ENCODE measurements around the gene RNPEPL1. TPM values are rescaled to one million over a fixed set of nuclear protein-coding genes. Genes with fewer than 3 reads are reported as not detected.

RNPEPL1 gene
- total RNA-seq, 1 experiment from 2014 or later = 25.8 TPM

- Histone ChIP-seq H2AFZ (ENCODE audit: low read length) (no peak overlapping the region), H3K9me3 (ENCODE audit: low read length) (no peaks in the 10 kb centered on the region), H4K20me1 (ENCODE audit: low read length) (no peaks in the 10 kb centered on the region), H3K4me2 (ENCODE audit: low read length) (no peak overlapping the region), H3K4me1 (ENCODE audit: insufficient read depth, low read length) (no peaks in the 10 kb centered on the region), H3K36me3 (ENCODE audit: low read depth, low read length) (no peaks in the 10 kb centered on the region), H3K9ac (ENCODE audit: low read length) (no peak overlapping the region), H3K9me2 (replicated peaks; ENCODE audit: low read length) (no peaks in the 10 kb centered on the region), H3K79me2 (ENCODE audit: low read length) (no peaks in the 10 kb centered on the region), H3F3A (ENCODE audit: low read length, unreplicated experiment) (no peaks in the 10 kb centered on the region), H3K27me3 (ENCODE audit: low read length) (no peaks in the 10 kb centered on the region), H3K27ac (ENCODE audit: low read length) (no peak overlapping the region), H3K4me3 (ENCODE audit: low read length) (no peak overlapping the region)
- ChIA-PET CTCF (no interaction called here), POLR2A (ENCODE audit: unreplicated experiment) (no interaction called here)
- DNase-seq (no peak), ATAC-seq (no peak)
- TF ChIP-seq CTCF (conservative IDR thresholded peaks at IDR 0.05; ENCODE audit: low read depth, low read length) = no peak
- no peak for TF ChIP-seq EZH2phosphoT487 (IDR thresholded peaks at IDR 0.05; ENCODE audit: borderline replicate concordance, low read length)
- TF ChIP-seq EZH2 (IDR thresholded peaks at IDR 0.05; ENCODE audit: low read length, unreplicated experiment) = no peak
- BruUV-seq (replicated peaks) = no TSS peak
- intact Hi-C loops (cut with micrococcal nuclease) = no loop called here
Observed at GRCh38 chr2:240623531-240624010, 55.3 kb downstream of the RNPEPL1 start.

- intact Hi-C loops (cut with micrococcal nuclease) = no loop called here
- no peak overlapping the region for H3K4me3 ChIP-seq (ENCODE audit: low read length)
- H3K9ac ChIP-seq (ENCODE audit: low read length) = no peak overlapping the region
- H3K36me3 ChIP-seq (ENCODE audit: low read depth, low read length) = no peaks in the 10 kb centered on the region
- H2AFZ ChIP-seq (ENCODE audit: low read length) = no peak overlapping the region
- no peaks in the 10 kb centered on the region for H4K20me1 ChIP-seq (ENCODE audit: low read length)
- no peaks in the 10 kb centered on the region for H3K9me2 ChIP-seq (replicated peaks; ENCODE audit: low read length)
- no peak overlapping the region for H3K27ac ChIP-seq (ENCODE audit: low read length)
- ChIA-PET POLR2A (ENCODE audit: unreplicated experiment) (no interaction called here), CTCF (no interaction called here)
- no peaks in the 10 kb centered on the region for H3F3A ChIP-seq (ENCODE audit: low read length, unreplicated experiment)
- no peak overlapping the region for H3K4me2 ChIP-seq (ENCODE audit: low read length)
- no peaks in the 10 kb centered on the region for H3K27me3 ChIP-seq (ENCODE audit: low read length)
- H3K9me3 ChIP-seq (ENCODE audit: low read length) = no peaks in the 10 kb centered on the region
- ATAC-seq = peak; percentile 33; the same call in 1 of the 2 replicates
- no peaks in the 10 kb centered on the region for H3K4me1 ChIP-seq (ENCODE audit: insufficient read depth, low read length)
- H3K79me2 ChIP-seq (ENCODE audit: low read length) = no peaks in the 10 kb centered on the region
- DNase-seq = no peak
- BruUV-seq (replicated peaks) = no TSS peak
- no peak for TF ChIP-seq CTCF (conservative IDR thresholded peaks at IDR 0.05; ENCODE audit: low read depth, low read length)
- no peak for TF ChIP-seq EZH2 (IDR thresholded peaks at IDR 0.05; ENCODE audit: low read length, unreplicated experiment)
- no peak for TF ChIP-seq EZH2phosphoT487 (IDR thresholded peaks at IDR 0.05; ENCODE audit: borderline replicate concordance, low read length)
Observed at GRCh38 chr2:240624011-240624949, 56.0 kb downstream of the RNPEPL1 start.

All from PC-3 (cell line).